GM18505 (cell line): ENCODE measurements around the gene ADAP1.

ENCODE experiments used
- ATAC-seq: cut with Tn5 transposase; IDR thresholded peaks from one replicate; pipeline ENCODE4 v1.9.1; 2021; ENCODE audit not compliant: unreplicated experiment
- POLR2A ChIP-seq: IDR thresholded peaks from 4 replicates; pipeline ENCODE4 v1.6.1; 2011; ENCODE audit warnings: borderline replicate concordance; ENCODE audit not compliant: insufficient read depth, insufficient read length; ENCODE audit errors: extremely low read depth

The ADAP1 gene

GRCh38 chr7:907158-907980, 47.1 kb downstream of the ADAP1 start:
- no peak for ATAC-seq
- no peak for TF ChIP-seq POLR2A

GRCh38 chr7:906776-907157, 47.7 kb downstream of the ADAP1 start:
- no peak for ATAC-seq
- no peak for TF ChIP-seq POLR2A

- no peak for ATAC-seq
- no peak for TF ChIP-seq POLR2A
Measured at GRCh38 chr7:904847-905246, 49.6 kb downstream of the ADAP1 start.

GRCh38 chr7:903921-904755, 50.3 kb downstream of the ADAP1 start:
- TF ChIP-seq POLR2A: no peak
- ATAC-seq: no peak

GRCh38 chr7:902996-903395, 51.5 kb downstream of the ADAP1 start:
- ATAC-seq: no peak
- no peak for TF ChIP-seq POLR2A

- no peak for TF ChIP-seq POLR2A
Measured at GRCh38 chr7:901388-902154, 52.9 kb downstream of the ADAP1 start.

GRCh38 chr7:901041-901387, 53.5 kb downstream of the ADAP1 start:
- no peak for ATAC-seq
- no peak for TF ChIP-seq POLR2A

More at GRCh38 chr7:901388-902154, 52.9 kb downstream of the ADAP1 start:
- no peak for ATAC-seq

GRCh38 chr7:900331-901040, 54.0 kb downstream of the ADAP1 start:
- ATAC-seq: no peak
- TF ChIP-seq POLR2A: no peak

GRCh38 chr7:899806-900205, 54.7 kb downstream of the ADAP1 start:
- ATAC-seq: no peak
- no peak for TF ChIP-seq POLR2A

- no peak for ATAC-seq
- TF ChIP-seq POLR2A: no peak
Measured at GRCh38 chr7:898855-899681, 55.4 kb downstream of the ADAP1 start.

- ATAC-seq: no peak
- no peak for TF ChIP-seq POLR2A
Measured at GRCh38 chr7:898460-898854, 56.0 kb downstream of the ADAP1 start.

GRCh38 chr7:897771-898376, 56.6 kb downstream of the ADAP1 start:
- ATAC-seq: no peak
- TF ChIP-seq POLR2A: no peak
